ENCODE measurements around the gene GRID1.

Gene GRID1

DNA sequence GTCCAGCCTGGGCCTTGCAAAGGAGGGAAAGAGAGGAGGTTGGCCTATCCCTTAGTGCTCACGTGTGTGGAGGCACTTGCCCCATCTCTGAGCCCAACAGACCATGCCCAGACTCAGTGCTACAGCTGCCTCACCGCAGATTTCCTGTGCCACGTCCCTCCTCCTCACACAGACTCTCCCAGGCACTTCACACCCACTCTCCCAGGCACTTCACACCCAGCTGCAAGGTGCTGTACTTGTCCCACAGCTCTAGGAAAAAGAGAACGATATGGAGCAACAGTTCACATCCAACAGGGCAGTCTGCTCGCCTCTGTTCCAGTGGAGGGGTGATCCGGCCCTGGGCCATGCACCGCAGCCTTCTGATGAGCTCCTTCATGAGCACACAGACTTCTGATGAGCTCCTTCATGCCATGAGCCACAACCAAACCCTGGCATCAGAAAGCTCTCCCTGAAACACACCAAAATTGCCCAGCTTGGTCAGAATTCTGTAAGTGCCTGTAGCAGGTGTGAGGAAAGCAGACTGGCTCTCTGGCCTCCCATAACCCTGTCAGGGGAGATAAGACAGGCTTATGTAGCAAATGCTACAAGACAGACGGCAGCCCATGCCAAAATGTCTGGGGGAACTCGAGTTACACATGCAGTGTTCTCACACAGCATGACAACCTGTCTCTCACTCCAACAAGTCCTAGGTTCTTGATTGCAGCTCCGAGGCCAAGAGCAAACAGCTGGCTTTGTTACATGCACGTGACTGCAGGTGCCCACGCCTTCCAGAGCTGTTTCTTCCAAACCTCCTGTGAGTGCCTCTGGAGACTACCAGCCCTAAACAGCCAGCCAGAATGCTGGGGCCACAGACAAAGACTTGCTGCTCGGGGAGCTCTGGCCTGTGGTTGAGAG, 348.5 kb downstream of the GRID1 start:
- DNase-seq = no peak

DNA sequence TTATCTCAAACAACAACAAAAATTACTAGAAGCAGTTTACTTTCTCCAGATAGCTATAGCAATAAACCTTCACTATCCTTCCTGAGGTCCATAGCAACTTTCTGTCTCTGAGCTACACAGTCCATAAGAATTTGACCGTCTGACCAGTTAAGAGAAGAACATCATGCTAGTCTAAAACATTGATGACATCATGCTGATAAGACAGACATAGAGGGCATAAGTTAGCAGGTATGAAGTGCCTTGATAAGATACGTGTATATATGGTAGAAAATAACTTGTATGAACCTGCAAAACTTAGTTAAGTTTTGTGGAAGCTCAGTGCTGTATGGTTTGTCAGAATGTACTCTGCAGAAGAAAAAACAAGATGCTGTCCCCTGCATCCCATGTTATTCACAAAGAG, 353.0 kb downstream of the GRID1 start:
- no peak for DNase-seq

DNA sequence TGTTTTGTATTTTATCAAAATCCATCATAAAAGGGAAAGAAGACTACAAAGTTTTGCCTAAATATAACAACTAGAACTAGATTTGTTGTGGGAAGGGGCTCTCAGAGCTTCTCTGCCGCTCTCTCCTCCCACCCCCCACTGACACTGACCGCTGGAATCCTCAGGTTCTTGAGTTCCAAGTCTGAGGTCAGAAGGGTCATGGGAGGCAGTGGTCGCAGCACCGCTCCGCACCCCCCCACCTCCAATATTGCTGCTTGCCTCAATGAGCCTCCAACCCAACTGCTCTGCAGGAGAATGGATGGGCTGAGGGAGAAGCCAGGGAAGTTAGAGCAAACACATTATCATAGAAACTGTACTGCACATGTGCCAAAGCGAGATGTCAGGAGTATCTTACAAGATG, 359.4 kb downstream of the GRID1 start:
- DNase-seq = no peak

DNA sequence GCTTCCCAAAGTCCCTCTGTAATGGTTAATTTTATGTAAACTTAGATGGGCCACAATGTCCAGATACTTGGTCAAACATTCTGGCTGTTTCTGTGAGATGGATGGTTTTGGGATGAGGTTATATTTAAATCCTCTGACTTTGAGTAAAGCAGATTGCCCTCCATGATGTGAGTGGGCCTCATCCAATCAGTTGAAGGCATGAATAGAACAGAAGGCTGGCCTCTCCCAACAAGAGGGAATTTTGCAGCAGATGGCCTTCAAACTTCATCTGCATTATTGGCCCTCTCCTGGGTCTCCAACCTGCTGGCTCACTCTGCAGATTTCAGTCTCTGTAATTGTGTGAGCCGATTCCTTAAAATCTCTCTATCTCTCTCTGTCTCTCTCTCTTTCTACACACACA, 362.3 kb downstream of the GRID1 start:
- no peak for DNase-seq

DNA sequence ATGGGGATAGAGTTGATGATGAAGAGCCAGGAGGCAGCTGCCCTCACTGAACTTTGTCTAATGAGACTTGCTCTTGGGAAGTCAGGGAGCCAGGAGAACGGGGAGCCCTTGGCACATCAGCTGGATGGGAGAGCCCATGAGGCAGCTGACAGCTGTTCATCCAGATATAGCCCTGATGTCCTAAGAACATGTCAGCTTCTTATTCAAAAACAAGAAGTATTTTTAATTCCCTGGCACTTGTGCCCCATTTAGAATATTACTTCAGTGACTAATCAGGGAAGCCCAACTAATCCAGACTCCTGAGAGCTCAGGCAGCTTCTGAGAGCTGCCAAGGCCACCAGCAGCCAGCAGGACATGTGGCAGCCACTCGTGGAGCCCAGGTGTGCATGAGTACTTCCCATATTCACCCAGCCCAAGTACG, 363.4 kb downstream of the GRID1 start:
- no peak for DNase-seq

DNA sequence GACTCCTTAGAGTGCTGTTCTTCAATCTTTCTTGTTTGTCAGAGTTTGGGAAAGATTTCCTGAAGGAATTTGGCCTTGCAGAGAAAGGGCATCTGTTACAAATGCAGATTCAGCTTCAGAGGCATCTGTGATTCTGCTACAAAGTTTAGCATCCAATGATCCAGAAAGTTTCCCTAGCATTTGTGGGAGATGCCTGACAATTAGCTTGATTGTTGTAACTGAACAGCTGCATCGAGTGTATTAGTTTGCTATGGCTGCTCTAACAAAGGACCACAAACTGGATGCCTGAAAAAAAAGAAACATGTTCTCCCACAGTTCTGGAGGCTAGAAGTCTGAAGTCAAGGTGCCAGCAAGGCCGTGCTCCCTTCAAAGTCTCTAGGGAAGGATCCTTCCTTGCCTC, 365.1 kb downstream of the GRID1 start:
- DNase-seq = no peak

DNA sequence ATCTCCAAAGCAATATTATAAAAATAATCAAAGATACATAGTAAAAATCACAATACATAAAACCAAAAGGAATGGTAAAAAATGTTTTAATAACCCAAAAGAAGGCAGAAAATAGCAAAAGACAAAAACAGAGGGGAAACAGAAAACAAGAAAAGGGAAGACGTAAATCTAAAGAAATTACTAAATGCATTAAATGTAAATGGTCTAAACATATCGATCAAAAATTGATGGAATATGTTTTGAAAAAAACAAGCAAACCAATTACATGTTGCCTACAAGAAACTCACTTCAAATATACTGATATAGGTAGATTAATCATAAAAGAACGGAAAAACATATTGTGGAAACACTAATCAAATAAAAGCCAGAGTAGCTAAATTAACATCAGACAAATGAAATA, 369.1 kb downstream of the GRID1 start:
- DNase-seq = no peak

DNA sequence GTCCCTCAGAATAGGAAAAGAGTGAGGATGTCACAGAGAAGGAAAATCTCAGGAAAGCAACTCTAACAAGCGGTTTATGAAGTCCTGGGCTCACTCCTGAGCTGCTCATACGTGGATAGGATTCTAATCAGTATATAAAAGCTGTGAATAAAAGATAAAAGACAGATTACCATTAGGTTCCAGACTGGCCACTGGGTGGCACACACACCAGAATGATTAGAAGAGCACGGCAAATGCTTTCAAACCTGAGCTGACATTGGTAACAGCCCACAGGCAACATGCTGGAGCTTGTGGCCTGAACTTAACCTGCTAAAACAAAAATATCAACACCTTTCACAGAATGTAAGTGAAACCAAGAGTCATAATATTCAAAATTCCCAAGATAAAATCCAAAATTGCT, 370.8 kb downstream of the GRID1 start:
- peak; percentile 47 for DNase-seq

DNA sequence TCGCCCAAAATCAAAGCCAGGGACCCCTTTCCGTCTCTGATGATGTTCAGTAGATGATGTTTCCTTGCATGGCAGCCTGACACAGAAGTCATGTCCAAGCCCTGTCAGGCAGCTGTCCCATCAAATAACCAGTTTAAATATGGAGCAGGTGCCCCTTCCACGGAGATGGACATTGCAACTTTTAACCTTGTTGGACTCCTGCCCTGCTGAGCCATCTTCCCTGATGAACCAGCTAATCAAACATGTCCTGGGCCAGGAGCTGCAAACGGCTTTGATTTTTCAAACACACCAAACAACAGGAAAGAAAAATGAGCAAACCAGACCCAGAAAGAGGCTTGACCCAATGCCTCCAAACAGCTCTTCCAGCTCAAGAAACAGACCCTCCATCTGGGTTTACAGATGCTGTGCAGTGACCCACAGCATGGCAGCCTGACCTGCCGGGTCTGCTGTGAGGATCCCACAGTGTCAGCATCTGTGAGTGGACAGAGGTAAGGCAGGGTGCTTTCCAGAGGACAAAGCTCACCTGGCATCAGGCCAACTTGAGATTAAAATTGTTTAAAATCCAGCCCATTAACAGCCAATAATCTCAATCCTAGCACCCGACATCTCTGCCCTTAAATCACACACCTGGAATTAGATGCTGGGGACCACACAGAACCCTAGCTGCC, 372.6 kb downstream of the GRID1 start:
- DNase-seq = no peak

DNA sequence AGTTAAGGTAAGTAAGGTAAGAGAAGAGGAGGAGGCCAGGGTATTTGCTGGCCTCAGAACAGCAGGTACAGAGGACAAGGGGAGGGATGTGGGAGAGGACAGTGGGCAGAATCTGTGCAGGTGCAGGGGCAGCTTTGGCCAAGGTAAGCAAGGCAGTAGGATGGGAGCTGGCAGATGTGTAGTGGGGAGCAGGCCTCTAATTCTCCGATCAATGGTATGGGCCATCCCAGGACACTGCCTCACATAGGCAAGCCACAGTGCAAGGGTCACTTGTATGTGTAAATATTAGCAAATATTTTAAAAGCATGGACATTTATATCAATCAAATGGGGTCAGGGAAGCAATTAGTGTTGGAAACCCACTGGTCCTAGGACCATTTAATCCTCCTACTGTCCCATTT, 373.5 kb downstream of the GRID1 start:
- DNase-seq = no peak

DNA sequence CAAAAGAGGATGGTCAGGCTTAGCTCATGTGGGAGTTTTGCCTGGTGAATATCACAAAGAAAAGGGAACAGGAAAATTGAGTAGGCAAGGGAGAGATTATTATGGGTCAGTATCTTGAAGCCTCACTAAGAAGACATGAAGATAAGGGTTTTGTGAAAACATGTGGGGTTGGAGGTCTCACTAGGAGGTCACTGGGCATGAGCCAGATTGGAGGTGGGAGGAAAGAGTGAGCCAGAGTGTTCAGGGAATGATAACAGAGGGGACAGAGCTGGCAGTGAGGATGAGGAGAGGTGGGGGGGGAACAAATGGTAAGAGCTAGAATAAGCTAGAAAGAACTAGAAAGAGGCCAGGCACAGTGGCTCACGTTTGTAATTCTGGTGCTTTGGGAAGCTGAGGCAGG, 374.3 kb downstream of the GRID1 start:
- DNase-seq = no peak

DNA sequence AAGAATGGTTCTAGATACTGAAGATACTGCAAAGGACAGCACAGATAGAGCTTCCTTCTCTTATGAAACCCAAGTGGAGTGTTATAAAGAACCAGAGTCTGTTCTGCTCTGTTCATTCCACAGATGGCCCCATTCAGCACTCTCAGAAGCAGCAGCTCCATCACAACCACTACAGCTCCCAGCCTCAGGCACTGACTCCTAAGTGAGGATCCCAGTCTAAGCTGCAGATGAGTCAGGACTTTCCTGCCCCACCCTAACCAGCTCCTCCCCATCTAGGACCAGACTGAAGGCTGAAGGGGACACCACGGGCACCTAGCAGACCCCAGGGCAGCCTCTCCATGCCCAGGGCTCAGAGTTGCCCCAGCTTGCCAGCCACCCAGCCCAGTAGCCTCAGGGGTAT, 379.8 kb downstream of the GRID1 start:
- no peak for DNase-seq

DNA sequence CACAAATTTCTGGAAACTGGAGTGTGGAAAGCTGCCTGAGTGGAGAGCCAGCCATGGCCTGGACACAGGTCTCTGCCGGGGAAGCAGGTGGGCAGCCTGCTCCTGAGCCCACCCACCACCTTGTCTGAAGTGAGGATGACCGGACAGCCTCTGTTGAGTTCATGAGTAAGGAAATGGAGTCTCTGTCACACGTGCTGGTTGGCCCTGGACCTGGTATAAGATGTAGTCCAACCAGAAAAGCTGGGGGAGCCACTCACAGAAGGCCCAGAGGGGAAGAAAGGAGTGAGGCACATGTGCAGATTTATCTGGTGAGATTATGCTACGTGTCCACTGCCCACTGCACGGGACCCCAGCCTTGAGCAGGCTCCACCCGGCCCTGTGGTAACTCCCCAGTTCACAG, 383.5 kb downstream of the GRID1 start:
- no peak for DNase-seq

DNA sequence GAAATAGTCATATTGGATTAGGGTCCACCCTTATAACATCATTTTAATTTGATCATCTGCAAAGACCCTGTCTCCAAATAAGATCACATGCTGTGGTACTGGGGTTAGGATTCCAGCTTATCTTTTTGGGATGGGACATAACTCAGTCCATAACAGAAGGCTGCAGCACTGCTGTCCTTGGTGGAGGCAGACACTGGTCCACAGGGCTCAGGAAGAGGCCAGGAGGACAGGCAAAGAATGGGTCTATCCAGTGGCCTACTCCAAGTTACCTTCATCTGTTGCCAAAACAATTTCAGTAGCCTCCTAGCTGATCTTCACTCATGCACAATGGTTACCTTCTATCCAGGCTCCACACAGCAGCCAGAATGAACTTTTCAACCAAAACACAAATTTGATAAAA, 387.0 kb downstream of the GRID1 start:
- DNase-seq = no peak

DNA sequence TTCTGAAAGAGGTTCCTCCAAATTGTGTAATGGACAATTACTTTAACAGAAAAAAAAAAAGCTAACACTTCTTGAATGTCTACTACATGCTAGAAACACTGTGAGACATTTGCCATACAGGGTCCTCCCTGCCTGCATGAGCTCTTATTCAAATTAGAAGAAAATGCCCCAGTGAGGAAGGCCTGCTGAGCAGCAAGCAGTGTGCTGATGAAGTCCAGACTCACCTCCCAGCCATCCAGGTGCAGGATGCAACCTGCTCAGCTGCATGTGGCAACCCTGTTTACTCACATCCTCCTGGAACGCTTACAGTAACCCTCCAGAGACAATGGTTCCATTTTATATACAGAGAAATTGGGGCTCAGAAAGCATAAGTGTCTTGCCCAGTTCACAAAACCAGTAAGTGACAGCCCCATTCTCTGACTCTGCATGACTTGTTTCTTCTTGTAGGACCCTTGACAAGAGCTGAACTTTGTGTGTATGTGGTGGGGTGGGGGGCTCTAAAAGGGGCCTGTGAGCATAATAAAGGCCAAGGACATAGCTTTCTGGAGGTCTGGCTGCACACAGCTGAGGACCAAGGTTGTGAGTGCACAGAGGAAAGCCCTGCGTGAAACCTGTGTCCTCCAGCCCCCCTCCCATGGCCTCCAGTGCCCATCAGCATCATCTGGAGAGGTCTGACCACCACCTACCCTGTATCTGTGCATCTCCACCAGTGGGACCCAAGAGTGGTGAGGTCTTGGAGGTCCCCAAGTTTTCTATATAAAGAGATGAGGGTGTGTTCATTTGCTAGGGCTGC, 387.8 kb downstream of the GRID1 start:
- DNase-seq = no peak

DNA sequence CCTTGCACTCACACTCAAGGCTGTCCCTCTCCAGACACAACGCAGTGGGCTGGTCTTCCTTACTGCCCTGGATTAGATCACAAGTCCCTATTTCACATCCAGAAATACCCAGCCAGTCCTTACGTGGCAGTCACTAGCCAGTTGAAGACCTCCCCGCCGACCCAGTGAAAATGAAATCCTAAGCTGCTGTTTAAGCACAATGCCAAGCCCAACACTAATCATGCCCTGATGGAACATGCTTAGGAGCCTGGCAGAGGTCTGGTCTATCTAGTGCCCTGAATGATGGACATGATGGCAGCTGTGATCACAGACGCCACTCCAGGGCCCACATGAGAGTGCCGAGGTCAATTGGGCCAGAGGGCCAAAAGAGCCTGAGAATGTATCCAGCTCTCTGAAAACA, 389.0 kb downstream of the GRID1 start:
- no peak for DNase-seq

DNA sequence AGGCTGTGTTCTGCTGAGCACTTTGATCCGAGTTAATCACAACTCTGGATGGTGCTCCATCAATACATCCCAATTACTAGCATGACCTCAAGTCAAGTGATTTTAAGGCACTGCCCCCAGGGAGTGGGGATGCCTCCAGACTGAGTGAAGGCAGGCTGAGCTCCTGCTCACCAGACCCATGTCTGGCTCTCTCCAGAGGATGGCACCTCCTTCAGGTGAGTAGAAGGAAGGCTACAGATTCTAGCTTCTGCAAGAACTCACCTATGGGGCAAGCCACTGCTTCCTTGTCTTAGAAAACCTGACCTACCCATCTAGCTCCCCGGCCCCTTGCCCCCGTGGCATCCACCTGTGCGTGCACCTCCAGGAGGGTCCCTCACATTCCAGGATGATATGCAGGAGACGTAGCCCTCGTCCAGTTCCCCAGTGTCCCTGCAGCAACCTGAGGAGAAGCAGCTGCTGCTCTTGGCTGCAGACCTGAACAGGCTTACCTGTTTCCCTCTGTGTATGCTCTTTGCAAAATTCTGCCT, 390.3 kb downstream of the GRID1 start:
- DNase-seq = no peak

DNA sequence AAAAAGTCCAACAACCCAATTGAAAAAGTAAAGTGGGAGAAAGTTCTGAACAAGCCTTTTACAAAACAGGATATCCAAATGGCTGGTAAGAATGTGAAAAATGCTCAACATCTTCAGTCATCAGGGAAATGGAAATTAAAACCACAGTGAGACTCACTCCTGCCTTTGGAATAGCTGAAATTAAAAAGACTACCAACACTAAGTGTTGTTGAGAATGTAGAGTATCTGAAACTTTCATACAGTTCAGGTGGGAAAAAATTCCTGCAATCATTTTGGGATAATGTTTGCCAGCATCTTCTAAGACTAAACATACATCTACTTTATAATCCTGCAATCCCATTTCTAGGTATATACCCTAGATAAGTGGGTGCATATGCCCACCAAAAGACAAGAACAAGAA, 395.1 kb downstream of the GRID1 start:
- DNase-seq = no peak

DNA sequence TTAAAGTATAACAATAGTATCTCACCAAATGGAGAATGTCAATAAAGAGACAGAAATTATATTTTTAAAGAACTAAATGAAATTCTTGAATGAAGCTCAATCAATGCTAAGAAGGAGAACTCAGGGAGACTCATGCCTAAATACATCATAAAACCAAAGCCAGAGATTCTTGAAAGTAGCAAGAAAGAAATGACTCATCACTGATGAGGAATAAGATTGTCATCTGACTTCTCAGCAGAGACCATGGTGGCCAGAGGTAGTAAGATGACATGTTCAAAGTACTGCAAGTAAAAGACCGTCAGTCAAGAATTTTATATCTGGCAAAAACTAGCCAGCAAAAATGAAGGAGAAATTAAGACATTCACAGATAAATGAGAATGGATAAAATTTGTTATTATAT, 399.0 kb downstream of the GRID1 start:
- DNase-seq = no peak

DNA sequence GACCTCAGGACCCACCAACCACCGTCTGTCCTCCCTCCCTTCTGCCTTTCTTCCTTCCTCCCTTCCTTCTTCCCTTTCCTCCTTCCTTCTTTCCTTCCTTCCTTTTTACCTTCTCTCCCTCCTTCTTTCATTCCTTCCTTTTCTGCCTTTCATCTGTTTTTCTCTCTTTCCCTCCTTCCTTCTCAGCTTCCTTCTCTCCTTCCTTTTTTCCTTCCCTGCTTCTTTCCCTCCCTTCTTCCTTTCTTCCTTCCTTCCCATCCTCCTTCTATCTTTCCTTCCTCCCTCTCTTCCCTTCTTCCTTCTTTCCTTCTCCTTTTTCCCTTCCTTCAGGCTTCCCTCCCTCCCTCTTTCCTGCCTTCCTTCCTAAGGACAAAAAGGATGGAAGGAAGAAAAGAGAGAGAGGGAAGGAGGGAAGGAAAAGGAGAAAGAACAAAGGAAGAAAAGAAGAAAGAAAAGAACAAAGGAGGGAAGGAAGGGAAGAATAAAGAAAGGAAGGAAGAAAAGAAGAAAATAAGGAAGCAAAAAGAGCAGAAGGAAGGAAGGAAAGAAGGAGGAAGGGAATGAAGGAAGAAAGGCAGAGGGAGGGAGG, 405.0 kb downstream of the GRID1 start:
- no peak for DNase-seq

DNA sequence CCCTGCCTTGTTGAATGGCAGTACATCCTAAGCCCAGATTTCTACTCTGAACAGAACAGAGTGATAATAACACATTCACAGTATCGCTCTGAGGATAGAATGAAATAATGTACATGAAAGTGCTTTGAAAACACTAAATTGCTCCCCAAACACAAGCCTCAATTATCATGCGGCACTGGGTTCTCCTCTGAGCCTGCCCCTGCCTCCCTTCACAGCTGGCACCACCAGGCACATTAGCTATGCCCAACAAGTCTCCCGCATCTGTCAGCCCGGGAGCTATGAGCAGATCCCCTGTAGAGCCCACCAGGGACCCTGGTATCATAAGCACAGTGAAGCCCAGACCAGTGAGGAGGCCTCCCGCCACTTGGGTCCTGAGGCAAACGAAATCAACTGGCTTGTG, 405.5 kb downstream of the GRID1 start:
- DNase-seq = no peak

DNA sequence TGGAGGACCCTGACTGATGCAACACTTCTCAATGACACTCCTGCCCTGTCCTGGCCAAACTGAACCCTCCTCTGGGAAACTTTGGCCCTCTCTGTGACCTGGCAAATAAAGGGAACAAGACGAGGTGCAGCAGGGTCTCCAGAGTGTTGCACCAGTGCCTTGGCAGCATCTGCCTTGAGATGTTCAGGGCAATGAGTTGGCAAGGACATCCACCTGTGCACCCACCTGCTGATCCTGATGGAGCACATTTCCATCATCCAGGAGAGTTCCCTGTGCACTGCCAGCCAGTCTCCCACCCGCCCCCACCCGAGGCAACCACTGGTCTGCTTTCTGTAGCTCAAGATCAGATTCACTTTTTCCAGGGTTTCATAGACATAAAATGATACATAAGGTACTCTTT, 407.4 kb downstream of the GRID1 start:
- no peak for DNase-seq

DNA sequence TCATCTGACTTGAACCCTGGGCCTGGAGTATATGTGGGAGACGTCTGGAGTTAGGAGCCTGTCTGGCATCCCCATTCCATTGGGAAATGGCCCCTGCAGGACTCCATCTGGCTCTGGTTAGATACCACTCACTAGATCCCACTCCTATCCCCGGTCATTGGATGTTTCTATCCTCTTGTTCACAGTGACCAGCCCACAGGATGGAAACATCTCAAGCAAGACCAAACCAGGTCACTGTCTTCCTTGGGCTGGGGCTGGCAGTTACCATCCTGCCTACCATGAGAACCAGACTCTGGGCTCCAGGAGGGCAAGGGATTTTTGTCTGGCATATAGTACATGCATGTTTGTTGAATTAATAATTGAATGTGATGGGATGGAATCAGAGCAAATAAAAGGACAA, 415.7 kb downstream of the GRID1 start:
- no peak for DNase-seq
